NCI-H82 (cell line): Measurements from ENCODE around the gene VIT.

Source experiments
- DNase-seq: peaks from one replicate; lab custom pipeline; 2025; lab: John Stamatoyannopoulos, UW

The VIT gene, protein sequence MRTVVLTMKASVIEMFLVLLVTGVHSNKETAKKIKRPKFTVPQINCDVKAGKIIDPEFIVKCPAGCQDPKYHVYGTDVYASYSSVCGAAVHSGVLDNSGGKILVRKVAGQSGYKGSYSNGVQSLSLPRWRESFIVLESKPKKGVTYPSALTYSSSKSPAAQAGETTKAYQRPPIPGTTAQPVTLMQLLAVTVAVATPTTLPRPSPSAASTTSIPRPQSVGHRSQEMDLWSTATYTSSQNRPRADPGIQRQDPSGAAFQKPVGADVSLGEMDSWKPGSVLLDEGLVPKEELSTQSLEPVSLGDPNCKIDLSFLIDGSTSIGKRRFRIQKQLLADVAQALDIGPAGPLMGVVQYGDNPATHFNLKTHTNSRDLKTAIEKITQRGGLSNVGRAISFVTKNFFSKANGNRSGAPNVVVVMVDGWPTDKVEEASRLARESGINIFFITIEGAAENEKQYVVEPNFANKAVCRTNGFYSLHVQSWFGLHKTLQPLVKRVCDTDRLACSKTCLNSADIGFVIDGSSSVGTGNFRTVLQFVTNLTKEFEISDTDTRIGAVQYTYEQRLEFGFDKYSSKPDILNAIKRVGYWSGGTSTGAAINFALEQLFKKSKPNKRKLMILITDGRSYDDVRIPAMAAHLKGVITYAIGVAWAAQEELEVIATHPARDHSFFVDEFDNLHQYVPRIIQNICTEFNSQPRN

DNA sequence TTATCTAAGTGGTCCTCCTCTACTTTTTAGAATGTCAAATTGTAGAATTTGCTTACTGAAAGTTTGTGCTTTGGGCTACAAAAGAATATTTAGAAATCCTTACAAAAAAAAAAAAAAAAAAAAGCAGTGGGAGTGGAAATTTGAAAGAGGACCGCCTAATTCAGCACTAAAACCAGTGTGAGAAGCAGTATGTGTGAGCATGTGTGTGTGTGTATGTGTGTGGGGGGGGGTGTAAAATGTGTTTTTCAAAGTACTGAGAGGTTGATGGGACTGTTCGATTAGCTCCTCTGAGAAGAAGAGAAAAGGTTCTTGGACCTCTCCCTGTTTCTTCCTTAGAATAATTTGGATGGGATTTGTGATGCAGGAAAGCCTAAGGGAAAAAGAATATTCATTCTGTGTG lies at the start of gene VIT:
TSS of gene VIT (plus strand) at position 175 of the 400 bp plus-strand sequence. CDS start 19,664 bp downstream, outside the sequence.
- DNase-seq = no peak

DNA sequence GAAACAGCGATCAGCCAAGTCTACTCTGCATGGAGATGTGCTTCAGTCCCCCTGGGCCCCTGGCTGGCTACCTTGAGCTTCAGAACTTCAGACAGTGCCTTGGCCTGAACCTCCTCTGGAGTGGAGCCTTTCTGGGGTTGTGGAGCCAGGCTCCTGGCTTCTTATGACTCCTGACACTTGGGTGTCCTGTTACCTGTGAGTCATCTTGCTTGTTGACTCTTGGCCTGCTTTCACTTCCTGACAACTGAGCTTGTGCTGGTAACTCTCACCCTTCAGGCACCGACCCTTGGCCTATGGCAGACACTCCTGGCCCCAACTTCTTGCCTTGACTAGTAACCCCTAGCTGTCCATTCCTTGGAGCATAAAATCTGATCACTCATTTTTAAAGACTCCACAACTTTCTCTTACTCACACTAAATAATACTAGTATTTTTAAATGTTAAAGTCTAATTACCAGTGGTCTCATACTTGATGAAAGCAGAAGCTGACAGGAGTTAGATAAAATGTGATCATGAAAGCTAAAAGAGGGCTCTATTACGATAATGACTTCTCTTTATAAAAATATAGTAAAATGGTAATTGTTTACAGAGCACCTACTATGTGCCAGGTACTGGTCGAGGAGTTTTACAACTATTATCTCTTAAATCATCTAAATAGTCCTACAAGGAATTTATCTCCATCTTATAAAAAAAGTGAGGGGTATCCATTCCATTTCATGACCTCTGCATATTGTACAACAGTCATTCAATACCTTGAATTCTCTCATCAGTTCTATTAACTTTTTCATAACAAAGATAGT lies 46.3 kb upstream of the VIT start:
- DNase-seq = no peak

DNA sequence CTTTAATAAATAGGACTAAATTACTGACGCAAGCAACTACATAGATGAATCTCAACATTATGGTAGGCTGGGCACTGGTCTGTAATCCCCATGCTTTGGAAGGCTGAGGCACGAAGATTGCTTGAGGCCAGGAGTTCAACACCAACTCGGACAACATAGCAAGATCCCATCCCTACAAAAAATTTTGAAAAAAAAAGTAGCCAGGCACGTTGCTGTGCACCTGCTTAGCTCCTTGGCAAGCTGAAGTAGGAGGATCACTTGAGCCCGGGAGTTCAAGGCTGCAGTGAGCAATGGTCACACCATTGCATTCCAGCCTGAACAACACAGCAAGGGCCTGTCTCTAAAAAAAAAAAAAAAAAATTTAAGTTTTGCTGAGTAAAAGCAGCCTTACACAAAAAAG lies 43.4 kb upstream of the VIT start:
- DNase-seq = no peak

DNA sequence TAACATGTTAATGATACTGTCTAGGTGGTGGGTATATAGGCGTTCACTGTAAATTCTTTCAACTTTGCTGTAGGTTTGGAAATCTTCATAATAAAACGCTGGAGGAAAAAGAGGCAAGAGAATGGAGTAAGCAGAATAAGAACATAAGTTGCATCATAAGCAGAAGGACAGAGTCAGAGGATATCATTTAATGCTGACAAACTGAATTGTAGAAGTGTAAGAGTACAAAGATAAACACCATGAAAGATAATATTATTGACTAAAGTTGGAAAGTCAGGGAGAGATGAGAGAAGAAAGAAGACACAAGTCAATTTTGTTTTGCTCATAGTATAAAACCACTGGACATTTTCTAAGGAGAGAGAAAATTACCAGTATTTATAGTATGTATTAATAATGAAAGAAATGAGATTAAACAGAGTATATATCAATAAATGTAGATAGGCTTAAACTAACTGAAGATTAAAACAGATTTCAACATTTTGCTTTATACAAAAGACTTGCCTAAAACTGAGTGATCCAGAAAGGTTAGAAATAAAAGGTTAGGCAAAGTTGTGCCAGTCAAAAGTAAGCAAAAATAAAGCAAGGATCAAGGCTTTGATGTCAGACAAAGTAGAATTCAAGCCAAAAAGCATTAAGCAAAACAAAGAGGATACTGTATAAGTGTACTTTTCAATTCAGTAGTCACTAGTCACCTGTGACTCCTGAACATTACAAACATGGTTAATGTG lies 42.4 kb upstream of the VIT start:
- DNase-seq = no peak

DNA sequence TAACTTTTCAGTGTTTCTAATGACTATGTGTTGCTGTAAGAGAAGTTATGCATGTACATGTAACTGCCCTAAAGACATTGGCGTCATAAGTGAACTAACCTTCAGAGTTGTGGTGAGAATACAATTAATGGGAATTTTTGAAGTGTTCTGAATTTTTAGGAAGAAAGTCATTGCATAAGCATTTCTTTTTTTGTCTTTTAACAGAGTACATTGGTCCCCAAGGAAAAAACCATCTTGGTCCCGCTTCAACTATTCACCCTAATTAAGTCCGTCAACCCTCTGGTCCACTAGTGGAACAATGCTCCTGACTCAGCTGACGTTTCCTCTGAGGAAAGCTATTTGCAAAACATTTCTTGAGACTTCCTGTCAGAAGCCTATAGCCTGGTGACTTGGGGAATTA lies 41.1 kb upstream of the VIT start:
- no peak for DNase-seq

DNA sequence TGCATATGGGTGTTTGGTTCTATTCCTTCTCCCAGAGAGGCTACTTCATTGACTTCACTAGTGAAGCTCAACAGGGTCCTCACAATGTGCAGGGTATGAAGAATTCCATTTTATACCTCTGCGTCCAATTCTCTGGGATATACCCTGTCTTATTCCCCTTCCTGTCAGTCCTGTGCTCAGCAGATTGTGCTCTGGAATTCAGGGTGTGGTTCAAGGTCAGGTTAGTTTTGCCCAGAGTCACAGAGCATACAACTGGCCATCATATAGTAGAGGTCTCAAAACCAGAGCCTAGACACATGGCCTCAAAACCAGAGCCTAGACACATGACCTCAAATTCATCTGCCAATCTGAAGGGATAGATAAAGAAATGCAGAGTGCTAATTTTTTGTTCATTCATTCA lies 38.8 kb upstream of the VIT start:
- no peak for DNase-seq

DNA sequence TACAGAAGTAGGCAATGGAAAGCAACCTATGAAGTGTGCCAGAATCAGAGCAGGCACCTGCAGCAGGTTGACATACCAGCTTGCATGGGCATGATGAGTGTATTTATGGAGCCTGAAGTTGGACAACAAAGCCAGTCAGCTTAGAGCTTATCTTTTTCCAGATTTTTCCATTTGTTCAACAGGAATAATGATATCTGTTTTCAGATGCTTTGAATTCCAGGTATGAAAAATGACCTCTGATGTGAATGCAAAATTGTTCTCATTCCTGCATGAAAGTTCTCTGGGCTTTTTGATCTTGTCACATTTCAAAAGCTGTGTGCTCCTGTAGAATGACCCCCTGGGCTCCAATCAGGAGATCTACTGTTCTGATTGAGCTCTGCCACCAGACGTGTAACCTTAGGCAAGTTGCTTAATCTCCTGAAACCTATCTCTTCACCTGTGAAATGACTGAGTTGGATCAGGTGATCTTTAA lies 38.2 kb upstream of the VIT start:
- DNase-seq = no peak

DNA sequence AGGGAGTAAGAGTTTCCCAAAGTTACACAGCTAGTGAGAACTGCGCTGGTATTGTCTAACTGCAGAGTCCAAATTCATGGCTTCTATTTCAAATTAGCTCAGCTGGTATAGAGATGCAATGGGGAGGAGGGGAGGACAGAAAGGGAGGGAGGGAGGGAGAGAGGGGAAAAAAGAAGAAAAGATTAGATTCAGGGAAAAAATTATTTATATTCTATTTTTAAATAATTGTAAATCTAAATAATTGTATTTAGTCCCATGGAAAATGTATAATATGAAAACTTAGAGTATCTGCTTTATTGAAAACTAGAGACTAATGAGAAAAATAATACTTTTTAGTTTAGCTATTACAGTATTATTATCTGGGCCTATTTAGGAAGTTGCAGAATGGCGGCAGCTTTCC lies 37.3 kb upstream of the VIT start:
- DNase-seq = no peak

DNA sequence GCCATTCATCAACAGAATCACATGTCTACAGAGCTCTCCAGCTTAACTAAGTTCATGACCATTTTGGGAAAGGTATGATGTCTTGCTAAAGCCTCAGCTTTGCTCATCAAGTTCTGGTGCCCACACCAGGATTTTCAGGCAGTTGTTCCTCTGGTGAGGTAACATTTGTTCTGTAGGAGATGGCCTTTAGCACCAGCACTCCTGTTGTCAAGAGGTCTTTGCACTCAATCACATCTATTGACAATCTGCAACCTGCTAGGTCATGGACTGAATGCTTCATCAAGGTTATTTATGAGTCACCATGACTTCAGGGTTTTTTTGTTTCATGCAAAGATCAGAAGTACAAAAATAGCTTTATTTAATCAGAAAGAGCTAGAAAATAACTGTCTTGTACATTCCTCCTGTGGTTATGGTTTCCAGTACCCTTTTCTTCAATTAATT lies 36.6 kb upstream of the VIT start:
- no peak for DNase-seq

DNA sequence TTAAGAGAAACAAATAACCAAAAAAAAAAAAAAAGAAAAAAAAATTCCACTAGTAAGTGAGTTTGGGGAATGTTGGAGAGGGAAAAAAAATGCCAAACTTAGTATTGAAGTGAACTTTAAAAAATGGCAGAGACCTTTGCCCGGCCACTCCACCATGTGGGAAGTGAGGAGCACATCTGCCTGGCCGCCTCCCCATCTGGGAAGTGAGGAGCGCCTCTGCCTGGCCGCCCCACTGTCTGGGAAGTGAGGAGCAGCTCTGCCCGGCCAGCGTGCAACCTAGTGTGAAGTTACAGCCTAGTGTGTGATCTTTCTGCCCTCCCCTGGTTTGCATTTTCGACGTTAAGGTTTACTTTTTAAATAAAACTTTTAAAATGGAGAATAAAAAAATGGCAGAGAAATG lies 33.9 kb upstream of the VIT start:
- no peak for DNase-seq

DNA sequence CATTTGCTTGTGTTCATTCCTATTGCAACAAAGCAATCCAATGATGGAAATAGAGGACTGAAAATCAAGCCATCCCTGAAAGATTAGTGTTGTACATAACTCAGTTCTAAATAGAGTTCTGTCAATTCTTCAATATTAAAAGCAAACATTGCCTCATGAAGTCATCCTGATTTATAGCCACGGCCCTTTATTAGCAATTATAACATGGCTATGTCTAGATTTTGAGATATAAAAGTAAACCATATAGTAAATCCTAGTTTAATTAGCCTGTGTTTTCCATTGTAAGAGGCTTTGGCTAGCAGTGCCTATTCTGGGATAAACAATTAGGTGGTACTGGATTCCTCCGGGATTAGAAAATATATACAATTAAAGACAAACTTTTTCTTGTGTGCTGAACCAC lies 33.2 kb upstream of the VIT start:
- DNase-seq = no peak

DNA sequence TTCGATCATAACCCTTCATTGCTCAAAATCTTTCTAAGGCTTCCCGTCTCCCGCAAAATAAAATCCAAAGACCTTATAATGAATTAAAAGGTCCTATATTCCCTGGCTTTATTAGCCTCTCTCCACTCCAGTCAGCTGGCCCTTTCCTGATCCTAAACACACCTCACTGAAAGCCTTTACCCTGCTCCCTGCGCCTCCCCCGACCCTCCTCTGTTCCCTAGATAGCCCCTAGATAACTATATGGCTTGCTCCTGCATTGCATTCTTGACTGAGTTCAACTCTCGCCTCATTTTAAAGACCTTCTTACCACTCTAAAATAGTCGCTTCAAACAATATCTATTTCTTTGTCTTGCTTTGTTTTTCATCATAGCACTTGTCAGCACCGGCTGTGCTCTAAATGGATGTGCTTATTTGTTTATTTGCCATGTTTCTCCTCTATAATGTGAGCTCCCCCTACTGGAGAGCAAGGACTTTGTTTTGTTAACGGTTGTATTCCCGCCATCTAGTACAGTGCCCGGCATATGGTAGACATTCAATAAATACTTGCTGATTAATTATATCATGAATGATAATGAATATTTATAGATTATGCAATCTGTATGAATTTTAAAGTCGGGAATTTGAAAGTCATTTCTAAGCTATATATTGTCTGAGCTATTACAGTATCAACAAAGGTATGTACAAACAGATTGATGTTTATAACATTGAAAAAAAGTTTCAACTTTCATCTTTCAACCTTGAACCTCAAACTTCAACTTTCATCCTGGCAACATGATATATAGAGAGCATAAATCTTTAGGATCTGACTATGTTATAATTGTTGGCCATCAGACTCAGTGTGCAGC lies 32.4 kb upstream of the VIT start:
- peak; percentile 90 for DNase-seq

DNA sequence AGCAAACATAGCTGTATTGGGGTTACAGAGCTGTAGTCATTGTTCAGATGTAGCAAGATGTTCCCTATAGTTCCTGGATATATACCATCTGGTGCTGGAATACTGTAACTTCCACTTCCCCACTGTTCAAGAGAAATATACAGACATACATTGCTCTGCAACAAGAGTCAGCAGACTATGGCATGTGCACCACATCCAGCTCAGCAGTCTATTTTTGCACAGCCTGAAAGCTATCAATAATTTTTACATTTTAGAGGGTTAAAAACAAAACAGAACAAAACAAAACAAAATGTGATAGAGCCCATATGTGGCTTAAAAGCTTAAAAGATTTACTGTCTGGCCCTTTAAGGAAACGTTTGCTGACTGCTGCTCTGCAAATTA lies 31.8 kb upstream of the VIT start:
- DNase-seq = peak; percentile 81

DNA sequence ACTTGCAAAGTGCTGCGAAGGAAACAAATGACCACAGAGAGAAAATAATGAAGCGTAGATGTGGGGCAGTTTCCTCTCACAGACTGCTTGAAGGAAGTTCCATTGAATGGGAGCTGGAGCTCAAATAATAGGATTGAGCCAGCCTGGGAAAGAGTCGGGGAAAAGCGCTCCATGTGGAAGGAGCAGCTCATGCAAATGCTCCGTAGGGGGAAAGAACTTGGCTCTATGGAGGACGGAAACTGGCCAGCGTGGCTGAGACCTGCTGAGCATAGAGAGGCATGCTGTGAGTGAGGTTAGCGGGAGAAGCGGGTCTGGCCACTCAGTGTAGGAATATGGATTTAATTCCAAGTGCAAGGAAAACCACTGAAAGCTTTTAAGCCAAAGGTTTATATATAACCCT lies 28.6 kb upstream of the VIT start:
- peak; percentile 28 for DNase-seq

DNA sequence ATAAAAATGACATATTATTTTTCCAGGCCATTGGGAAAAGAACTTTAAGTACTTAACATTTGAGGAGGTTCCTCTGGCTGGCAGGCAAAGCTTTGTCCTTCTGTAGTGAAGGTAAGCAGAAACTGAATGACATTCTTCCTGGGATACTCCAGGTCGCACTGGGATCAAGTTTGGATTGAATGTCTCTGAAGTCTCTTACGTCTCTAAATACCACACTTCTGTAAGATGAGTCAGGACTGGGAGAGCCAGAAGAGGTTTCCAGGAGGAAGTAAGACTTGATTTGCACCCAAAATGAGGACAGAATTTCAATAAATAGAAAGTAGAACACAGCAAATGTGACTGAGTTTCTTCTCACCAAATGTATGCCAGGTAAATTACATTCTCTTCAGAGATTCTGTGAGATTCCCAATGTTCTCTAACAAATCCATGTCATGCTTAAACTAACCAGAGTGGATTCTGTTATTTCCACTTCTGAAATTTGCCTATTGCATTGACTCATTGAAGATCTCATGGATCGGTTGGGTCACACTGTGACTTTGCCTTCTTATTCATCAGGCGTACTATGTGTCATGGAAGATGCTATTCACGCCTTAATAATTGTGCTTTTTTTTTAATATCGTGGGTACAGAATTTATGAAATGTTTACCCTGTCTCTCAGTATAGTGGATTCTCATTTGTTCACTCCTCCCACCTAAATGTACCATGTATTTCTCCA lies 25.5 kb upstream of the VIT start:
- no peak for DNase-seq

DNA sequence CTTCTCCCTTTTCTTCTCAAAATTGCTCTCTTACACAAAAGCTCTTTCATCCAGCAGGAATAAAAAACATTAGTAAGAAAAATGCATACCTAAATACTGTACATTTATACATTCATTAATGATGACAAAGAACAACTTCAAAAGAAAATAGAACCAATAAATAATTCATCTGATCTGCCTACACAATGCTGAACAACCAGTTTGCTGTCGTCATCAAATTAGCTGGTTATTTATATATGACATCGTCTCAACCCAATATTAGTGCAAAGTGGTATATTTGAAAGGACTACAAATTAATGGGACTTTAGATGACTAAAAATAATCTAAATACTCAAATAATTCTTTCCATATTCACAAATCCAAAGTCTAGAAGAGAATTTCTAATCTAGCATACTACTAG lies 24.8 kb upstream of the VIT start:
- DNase-seq = no peak

DNA sequence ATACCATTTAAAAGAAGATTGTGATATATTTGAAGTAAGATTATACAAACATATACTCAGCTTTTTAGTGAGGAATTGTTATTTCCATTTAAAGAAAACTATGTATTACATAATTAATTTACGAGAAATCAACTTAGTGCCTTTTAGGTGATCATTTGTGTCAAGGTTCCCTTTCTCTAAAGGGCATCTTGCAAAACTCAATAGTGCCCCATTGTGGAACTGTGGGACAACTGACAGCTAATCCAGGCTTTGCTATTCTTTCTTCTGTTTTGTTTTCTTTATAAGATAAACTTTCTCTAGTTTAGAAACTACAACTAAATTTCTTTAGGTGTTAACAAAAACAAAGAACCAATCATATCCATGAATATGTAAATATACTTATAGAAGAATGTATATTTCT lies 24.3 kb upstream of the VIT start:
- peak; percentile 69 for DNase-seq

DNA sequence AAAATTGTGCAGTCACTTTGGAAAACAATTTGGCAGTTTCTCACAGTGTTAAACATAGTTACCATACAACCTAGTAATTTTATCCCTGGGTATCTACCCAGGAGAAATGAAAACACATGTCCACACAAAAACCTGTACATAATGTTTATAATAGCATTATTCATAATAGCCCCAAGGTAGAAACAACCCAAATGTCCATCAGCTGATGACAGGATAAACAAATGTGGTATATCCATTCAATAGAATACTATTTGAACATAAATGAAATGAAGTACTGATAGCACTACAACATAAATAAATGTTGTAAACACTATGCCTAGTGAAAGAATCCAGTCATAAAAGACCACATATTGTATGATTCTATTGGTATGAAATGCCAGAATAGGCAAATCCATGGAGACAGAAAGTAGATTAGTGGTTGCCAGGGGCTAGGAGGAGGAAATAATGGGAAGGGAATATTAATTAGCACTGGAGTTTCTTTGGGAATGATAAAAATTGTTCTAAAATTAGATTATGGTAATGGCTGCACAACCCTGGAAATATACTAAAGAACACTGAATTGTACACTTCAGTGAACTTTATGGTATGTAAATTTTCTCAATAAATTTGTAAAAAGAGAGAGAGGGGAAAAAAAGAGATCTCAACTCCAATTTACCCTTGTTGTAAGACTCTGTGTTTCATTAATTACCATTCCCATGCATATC lies 20.8 kb upstream of the VIT start:
- no peak for DNase-seq

DNA sequence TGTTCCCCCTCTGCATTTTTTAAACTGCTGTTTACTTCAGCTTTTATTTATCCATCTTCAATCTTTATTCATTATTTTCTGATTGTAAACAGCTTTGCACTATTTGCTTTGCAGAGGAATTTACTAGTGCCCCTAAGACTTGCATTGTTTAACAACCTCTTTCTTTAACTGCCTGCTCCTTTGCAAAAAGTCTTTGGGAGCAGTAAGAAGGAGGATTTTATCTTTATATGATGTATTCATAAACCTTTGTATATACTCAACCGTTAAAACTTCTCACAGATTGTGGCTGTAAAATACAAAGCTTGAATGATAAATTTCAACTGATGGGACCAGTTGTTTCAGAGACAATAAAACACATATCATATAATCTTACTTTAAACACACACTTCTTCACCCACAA lies 20.1 kb upstream of the VIT start:
- DNase-seq = no peak

DNA sequence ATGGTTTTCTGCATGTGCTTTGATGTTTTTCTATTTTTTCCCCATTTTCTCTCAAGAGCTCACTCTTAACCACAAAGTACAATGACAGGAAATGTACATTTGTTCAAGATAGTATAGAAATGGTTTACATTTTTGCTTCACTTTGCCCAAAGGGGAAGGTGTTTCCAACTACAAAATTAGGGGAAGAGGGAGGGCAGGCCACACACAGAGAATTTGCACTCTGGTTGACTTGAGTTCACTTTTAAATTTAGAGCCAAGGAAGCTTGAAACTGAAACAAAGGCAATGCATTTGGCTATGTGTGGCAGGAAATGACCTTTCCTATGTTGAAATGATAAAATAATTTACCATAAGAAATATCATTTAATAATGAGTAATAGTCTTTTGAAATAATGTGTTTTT lies 19.1 kb upstream of the VIT start:
- DNase-seq = no peak
